OCI-LY3 (cell line): ENCODE results near the gene MRRF.
A peak's percentile ranks its signal among the peaks of the same experiment; 100 is the strongest.

Experiments
- H2AFZ ChIP-seq: fragments of 200-600, 300-600 bp; shearing (Covaris generic); 2 replicates; pipeline ENCODE4 v1.6.0; 2014; ENCODE audit warnings: antibody characterized with exemption, low read depth, low read length
- H3K27ac ChIP-seq: fragments of 200-600, 300-600 bp; sonication (generic); 2 replicates; pipeline ENCODE4 v1.5.1; 2014; ENCODE audit warnings: mild to moderate bottlenecking, low read length, moderate library complexity, mixed read lengths
- H3K27me3 ChIP-seq: fragments of 200-600, 300-600 bp; sonication (generic); 2 replicates; pipeline ENCODE4 v1.6.1; 2014; ENCODE audit warnings: low read depth, low read length, mixed read lengths
- H3K36me3 ChIP-seq: fragments of 200-600, 300-600 bp; sonication (generic); replicated peaks from 2 replicates; pipeline ENCODE3; 2014; ENCODE audit warnings: low read depth, low read length, mixed read lengths
- H3K4me1 ChIP-seq: fragments of 300-600, 200-600 bp; sonication (generic); 2 replicates; pipeline ENCODE4 v1.6.1; 2014; ENCODE audit warnings: low read length, mixed read lengths
- H3K4me2 ChIP-seq: fragments of 200-600, 300-600 bp; sonication (generic); 2 replicates; pipeline ENCODE4 v1.6.1; 2014; ENCODE audit warnings: low read length, mixed read lengths
- H3K4me3 ChIP-seq: fragments of 300-600, 200-600 bp; sonication (generic); 2 replicates; pipeline ENCODE4 v1.5.1; 2014; ENCODE audit warnings: antibody characterized with exemption, mild to moderate bottlenecking, low read length, moderate library complexity
- H3K79me2 ChIP-seq: fragments of 300-600, 200-600 bp; shearing (Covaris generic); 2 replicates; pipeline ENCODE4 v1.6.1; 2014; ENCODE audit warnings: mild to moderate bottlenecking, low read length, mixed read lengths
- H3K9ac ChIP-seq: fragments of 300-600, 200-600 bp; shearing (Covaris generic); 2 replicates; pipeline ENCODE4 v1.6.0; 2014; ENCODE audit warnings: mild to moderate bottlenecking, low read length, moderate library complexity
- H3K9me3 ChIP-seq: fragments of 200-600, 300-600 bp; shearing (Covaris generic); 2 replicates; pipeline ENCODE4 v1.6.1; 2014; ENCODE audit warnings: low read length, mixed read lengths; ENCODE audit not compliant: insufficient read depth
- H4K20me1 ChIP-seq: fragments of 200-600, 300-600 bp; sonication (generic); 2 replicates; pipeline ENCODE4 v1.6.1; 2016; ENCODE audit warnings: low read length, mixed read lengths; ENCODE audit not compliant: insufficient read depth
- EZH2phosphoT487 ChIP-seq: fragments of 200-600 bp; shearing (Covaris generic); IDR thresholded peaks from 2 replicates; pipeline ENCODE4 v1.6.1; 2018; ENCODE audit warnings: antibody characterized with exemption, mixed run types, low read depth
- TF ChIP-seq, protein P1 (sequence below): fragments of 200-600, 300-600 bp; sonication (generic); IDR thresholded peaks from 2 replicates; pipeline ENCODE4 v1.5.1; 2014; ENCODE audit warnings: antibody characterized with exemption, low read length, low read depth

The MRRF gene

DNA sequence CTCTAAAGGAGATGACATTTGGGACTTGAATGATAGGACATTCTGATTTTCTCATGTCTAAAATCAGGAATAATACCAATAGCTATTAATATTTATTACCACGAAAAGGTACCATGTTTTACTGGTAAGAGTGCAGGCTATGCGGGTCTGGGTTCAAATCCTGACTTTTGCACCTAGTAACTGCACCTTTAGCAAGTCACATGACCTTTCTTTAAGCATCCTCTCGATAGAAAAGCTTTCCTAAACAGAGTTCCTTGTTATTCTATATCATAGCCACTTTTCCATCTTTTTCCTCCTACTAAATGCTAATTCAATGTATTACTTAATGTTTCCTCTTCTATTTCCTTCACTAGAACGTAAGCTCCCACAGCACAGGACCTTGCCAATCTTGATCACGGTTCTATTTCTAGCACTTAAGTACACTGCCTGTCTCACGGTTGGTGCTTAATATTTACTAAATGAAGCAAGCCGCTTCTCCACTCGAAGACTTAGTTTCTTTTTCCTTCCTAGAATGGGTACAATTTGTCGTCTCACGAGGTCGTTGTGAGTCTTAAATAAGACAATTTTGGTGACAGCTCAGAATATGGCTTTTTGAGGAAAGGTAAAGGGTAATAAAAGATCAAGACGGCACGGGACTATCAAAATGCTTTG, 858 bp upstream of the MRRF start:
- H3K27ac ChIP-seq: peak overlapping the region; percentile 72
- TF ChIP-seq, protein P1, sequence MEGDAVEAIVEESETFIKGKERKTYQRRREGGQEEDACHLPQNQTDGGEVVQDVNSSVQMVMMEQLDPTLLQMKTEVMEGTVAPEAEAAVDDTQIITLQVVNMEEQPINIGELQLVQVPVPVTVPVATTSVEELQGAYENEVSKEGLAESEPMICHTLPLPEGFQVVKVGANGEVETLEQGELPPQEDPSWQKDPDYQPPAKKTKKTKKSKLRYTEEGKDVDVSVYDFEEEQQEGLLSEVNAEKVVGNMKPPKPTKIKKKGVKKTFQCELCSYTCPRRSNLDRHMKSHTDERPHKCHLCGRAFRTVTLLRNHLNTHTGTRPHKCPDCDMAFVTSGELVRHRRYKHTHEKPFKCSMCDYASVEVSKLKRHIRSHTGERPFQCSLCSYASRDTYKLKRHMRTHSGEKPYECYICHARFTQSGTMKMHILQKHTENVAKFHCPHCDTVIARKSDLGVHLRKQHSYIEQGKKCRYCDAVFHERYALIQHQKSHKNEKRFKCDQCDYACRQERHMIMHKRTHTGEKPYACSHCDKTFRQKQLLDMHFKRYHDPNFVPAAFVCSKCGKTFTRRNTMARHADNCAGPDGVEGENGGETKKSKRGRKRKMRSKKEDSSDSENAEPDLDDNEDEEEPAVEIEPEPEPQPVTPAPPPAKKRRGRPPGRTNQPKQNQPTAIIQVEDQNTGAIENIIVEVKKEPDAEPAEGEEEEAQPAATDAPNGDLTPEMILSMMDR: no peak
- no peak for TF ChIP-seq EZH2phosphoT487
- peaks cover 13% of the 10 kb centered on the region for H3K36me3 ChIP-seq
- H2AFZ ChIP-seq: no peak overlapping the region
- peak overlapping the region; percentile 96 for H3K4me3 ChIP-seq
- no peaks in the 10 kb centered on the region for H4K20me1 ChIP-seq
- peaks cover 69% of the 10 kb centered on the region for H3K79me2 ChIP-seq
- H3K9ac ChIP-seq: peak overlapping the region; percentile 89
- peaks cover 15% of the 10 kb centered on the region for H3K4me1 ChIP-seq
- H3K9me3 ChIP-seq: no peaks in the 10 kb centered on the region
- H3K4me2 ChIP-seq: peak overlapping the region; percentile 99
- H3K27me3 ChIP-seq: no peaks in the 10 kb centered on the region

DNA sequence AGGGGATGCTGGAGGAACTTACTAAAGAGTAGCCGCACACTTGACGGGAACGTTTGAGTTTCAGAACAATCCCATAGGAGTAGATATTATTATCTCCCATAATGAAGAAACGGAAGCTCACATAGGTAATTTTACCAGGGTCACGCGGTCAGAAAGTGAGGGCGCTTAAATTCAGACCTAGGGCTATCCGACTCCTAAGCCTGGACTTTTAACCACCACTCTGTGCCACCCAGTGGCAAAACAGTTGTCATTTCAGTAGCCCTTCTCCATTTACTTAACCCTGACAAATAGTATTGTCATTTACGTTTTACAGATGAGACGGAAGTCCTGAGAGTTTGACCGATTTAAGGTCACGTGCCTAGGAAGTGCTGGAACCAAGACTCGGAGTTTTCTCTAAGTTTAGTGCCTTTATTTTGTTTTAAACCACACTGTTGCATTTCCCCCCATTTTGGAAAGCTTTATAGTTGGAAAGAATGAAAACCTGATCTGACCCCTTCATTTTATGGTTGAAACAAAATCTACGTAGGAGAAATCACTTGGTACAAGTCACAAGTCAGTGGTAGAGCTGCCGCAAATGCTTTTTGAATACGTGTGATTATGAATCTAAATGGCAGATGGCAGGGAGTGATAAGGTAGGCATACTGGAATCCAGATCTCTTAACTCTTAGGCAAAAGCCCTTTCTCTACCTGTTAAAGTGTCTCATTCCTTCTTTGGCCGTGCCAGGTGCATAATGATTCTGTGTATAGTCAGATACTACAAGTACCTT, 650 bp downstream of the MRRF start:
- Histone ChIP-seq H3K36me3 (peaks cover 8% of the 10 kb centered on the region), H3K4me1 (peaks cover 15% of the 10 kb centered on the region), H3K9me3 (no peaks in the 10 kb centered on the region), H3K4me2 (peak overlapping the region; percentile 78), H3K27me3 (no peaks in the 10 kb centered on the region), H3K4me3 (peak overlapping the region; percentile 96), H2AFZ (peak overlapping the region; percentile 60), H3K9ac (peak overlapping the region; percentile 89), H3K79me2 (peaks cover 76% of the 10 kb centered on the region), H3K27ac (peak overlapping the region; percentile 72), H4K20me1 (no peaks in the 10 kb centered on the region)
- TF ChIP-seq EZH2phosphoT487: no peak
- TF ChIP-seq, protein P1: peak; percentile 13; the same call in 1 of the 2 replicates

DNA sequence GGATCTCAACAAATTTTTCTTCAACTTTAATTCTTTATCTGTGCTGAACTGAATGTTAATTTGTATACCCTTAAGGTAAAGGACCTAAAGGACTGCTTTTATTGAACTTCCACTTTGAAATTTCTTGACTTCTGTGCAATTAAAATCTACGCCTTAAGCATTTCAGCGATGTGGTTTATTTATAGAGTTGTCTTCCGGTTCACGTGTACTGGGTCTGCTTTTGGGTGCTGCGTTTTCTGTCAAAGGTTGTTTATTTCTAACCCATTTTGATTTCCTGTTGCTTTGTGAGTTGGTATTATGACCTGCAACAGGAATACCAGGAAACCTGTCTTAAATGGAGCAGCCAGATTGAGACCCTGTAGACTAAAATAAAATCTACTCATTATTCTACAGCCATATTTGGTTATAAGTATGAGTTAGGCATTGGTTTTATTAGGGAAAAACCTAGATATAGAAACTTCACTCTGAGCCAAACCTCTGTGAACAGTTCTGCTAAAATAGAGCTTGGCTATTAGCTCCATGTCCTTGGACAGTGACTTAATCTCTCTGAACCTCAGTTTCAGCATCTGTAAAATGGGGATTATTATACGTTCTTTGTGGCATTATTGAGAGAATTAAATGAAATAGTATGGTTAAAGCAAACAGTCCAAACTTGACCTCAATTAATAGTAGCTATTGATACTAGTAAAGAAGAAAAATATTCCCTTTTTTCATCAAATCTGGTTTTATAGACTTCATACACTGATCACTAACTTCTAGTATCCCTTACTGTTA, 3.5 kb downstream of the MRRF start:
- H3K9ac ChIP-seq: no peak overlapping the region
- no peaks in the 10 kb centered on the region for H4K20me1 ChIP-seq
- no peak overlapping the region for H2AFZ ChIP-seq
- H3K27me3 ChIP-seq: no peaks in the 10 kb centered on the region
- H3K36me3 ChIP-seq: peaks cover 17% of the 10 kb centered on the region
- H3K4me3 ChIP-seq: no peak overlapping the region
- H3K79me2 ChIP-seq: peaks cover 74% of the 10 kb centered on the region
- H3K4me2 ChIP-seq: no peak overlapping the region
- H3K4me1 ChIP-seq: peaks cover 14% of the 10 kb centered on the region
- no peaks in the 10 kb centered on the region for H3K9me3 ChIP-seq
- TF ChIP-seq, protein P1: no peak
- TF ChIP-seq EZH2phosphoT487: no peak
- no peak overlapping the region for H3K27ac ChIP-seq

DNA sequence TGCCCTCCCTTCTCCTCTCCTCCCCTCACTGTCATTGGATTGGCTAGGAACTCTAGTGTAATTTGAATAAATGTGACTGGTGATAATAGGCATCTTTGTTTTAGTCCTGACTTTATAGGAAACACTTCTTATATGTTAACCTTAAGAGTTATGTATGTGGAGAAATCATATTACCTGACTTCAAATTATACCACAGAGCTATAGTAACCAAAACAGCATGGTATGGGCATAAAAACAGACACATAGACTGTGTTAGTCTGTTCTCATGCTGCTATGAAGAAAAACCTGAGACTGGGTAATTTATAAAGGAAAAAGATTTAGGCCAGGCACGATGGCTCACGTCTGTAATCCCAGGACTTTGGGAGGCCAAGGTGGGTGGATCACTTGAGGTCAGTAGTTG, 9.4 kb downstream of the MRRF start:
- no peak overlapping the region for H3K9ac ChIP-seq
- no peak overlapping the region for H3K4me3 ChIP-seq
- H2AFZ ChIP-seq: no peak overlapping the region
- H3K9me3 ChIP-seq: peaks cover 3% of the 10 kb centered on the region; the same call in 1 of the 2 replicates
- H4K20me1 ChIP-seq: no peaks in the 10 kb centered on the region
- no peaks in the 10 kb centered on the region for H3K27me3 ChIP-seq
- no peaks in the 10 kb centered on the region for H3K4me1 ChIP-seq
- H3K79me2 ChIP-seq: peaks cover 74% of the 10 kb centered on the region
- no peak overlapping the region for H3K4me2 ChIP-seq
- no peak for TF ChIP-seq EZH2phosphoT487
- TF ChIP-seq, protein P1: no peak
- H3K27ac ChIP-seq: no peak overlapping the region
- H3K36me3 ChIP-seq: peaks cover 52% of the 10 kb centered on the region
